Suprapubic skin (tissue), 3 donors: ENCODE results near the gene CA14.

Experiments used
- POLR2A ChIP-seq, 2 donors: fragments of 450-650 bp; IDR thresholded peaks; one replicate each; pipeline ENCODE4 v1.6.1; 2017; ENCODE audit warnings: antibody characterized with exemption in 2 of 2, mild to moderate bottlenecking in 2 of 2, moderate library complexity in 2 of 2
- TF ChIP-seq, protein P1 (sequence below), 2 donors: fragments of 200-600 bp in 1 of 2; fragments of 450-650 bp in 1 of 2; sonication (generic) in 1 of 2; IDR thresholded peaks; one replicate each; pipeline ENCODE4 v1.5.1; 2016 to 2019; ENCODE audit warnings: antibody characterized with exemption in 2 of 2, mild to moderate bottlenecking in 1 of 2, moderate library complexity in 1 of 2

DNA sequence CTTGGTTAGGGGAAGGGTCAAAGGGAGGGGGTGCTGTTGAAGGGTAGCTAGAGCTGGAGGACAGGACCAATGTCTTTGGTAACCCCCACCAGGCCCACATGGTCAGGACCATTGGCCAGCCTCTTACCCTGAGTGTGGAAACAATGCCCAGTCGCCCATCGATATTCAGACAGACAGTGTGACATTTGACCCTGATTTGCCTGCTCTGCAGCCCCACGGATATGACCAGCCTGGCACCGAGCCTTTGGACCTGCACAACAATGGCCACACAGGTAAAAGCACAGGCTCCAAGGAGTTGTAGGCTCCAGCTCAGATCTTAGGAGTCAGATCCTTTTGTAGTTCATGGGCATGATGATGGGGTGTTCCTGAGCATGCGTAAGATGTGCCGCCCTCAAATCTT is 3.8 kb downstream of the CA14 start:
- TF ChIP-seq, protein P1, sequence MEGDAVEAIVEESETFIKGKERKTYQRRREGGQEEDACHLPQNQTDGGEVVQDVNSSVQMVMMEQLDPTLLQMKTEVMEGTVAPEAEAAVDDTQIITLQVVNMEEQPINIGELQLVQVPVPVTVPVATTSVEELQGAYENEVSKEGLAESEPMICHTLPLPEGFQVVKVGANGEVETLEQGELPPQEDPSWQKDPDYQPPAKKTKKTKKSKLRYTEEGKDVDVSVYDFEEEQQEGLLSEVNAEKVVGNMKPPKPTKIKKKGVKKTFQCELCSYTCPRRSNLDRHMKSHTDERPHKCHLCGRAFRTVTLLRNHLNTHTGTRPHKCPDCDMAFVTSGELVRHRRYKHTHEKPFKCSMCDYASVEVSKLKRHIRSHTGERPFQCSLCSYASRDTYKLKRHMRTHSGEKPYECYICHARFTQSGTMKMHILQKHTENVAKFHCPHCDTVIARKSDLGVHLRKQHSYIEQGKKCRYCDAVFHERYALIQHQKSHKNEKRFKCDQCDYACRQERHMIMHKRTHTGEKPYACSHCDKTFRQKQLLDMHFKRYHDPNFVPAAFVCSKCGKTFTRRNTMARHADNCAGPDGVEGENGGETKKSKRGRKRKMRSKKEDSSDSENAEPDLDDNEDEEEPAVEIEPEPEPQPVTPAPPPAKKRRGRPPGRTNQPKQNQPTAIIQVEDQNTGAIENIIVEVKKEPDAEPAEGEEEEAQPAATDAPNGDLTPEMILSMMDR (IDR thresholded peaks at IDR 0.05) = no peak
- TF ChIP-seq POLR2A (IDR thresholded peaks at IDR 0.05) = no peak
